Measurements from ENCODE around the gene ST7.

Gene ST7

DNA sequence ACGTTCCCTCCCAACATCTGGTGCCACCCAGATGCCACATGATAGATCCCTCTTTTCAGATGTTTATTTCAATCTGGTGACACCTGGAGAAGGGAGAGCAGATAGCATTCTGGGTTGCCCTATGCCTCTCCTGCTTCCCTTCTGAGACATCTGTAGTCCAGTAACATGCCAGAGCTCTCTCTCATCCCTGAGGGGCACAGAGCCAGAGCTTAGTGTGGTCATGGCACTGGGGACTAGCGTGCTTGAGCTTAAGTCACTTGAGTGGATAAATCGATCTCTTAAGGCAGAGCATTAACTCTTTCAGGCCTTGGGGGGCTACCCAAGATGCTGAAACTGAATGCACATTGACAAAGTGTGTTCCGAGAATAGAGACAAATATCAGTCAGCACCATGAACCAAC is 321.6 kb downstream of the ST7 start:
- DNase-seq (ENCODE audit: low read depth), result no peak

DNA sequence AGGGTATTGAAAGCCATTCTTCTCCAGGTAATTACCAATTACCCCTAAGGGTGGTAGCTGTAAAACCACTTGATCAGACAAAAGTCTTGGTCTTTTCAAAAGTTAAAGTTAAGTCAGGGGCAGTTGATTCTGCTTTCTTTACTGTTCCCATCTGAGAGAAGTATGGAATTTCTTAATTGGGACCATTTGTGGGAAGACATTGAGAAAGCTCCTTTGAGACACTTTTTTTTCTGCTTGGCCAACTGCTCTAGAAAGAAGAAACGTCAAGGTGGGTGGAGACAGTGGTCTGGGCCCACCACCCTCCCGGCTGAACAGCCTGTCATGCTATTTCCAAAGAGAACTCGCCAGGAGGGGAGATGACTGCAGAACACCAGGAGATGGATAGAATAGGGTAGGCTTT is 324.3 kb downstream of the ST7 start:
- no peak for DNase-seq (ENCODE audit: low read depth)

DNA sequence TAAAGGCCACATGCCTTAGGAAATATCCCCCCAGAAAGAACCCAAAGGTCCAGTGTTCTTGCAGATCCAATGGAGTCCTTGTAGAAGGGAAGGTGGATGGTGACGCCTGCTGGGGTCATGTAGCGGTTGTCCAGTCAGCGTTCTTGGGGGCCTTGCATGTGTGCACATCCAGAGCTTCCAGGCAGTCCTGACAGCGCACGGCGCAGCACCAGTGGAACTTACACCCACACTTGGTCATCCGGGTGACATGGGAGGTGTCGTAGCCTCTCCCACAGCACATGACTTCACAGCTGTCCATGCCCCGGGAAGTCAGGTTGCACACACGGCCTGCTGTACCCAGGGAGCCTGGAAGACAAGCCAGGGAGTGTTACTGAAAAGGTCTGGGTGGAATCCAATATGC is 324.7 kb downstream of the ST7 start:
- no peak for DNase-seq (ENCODE audit: low read depth)

GRCh38 chr7:117279203-117279602 is 325.9 kb downstream of the ST7 start:
- DNase-seq (ENCODE audit: low read depth), result no peak
